HG02973 (cell line): ENCODE data around the gene FAM149B1.
"Not testable (repeated sequence)": the region's sequence is repeated elsewhere in the genome, so short reads cannot be mapped to it uniquely, and the experiment has no call there.

ENCODE experiments used
- ATAC-seq: cut with Tn5 transposase; IDR thresholded peaks from one replicate; pipeline ENCODE4 v1.9.1; 2021; ENCODE audit warnings: moderate library complexity; ENCODE audit not compliant: unreplicated experiment

The FAM149B1 gene

GRCh38 chr10:73167783-73168464 lies at the start of gene FAM149B1, which contains the start of gene ECD:
Gene FAM149B1 (plus strand): TSS chr10:73168119. CDS start chr10:73168340, 221 bp downstream.
Gene ECD (minus strand): TSS chr10:73168008. CDS start chr10:73163937, 4,071 bp downstream.
- peak; percentile 89 for ATAC-seq

DNA sequence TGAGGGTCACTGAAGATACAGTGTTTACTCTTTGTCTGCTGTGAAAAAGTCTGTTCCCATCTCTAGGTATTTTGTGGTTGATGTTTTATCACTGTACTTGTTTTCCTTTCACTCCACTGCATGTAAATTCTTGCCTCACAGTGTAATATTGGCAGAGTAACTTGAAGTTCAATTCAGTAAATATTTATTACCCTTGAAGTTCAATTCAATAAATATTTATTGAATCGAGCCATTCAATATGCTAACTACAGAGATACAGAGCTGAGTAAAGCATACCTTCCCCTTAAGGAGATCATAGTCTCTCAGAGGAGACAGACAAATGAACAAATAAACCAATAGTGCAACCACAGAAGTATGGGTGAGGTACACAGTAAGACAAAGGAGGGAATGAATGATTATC lies 48.5 kb upstream of the FAM149B1 start:
- ATAC-seq = no peak

DNA sequence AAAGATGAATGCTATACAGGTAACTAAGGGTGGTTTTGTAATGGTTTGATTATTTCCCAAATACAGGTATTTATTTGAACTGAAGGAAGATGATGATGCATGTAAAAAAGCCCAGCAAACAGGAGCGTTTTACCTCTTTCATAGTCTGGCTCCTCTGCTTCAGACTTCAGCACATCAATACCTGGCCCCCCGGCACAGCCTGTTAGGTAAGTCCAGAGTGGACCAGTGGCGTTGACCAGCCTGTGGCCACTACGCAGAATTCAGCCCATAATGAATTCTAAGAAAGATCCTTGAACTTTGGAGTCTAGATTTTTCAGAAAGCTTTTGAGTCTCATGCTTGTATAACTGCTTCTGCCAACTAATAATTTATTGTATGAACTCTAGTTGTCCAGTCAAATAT lies 48.0 kb upstream of the FAM149B1 start:
- ATAC-seq = no peak

DNA sequence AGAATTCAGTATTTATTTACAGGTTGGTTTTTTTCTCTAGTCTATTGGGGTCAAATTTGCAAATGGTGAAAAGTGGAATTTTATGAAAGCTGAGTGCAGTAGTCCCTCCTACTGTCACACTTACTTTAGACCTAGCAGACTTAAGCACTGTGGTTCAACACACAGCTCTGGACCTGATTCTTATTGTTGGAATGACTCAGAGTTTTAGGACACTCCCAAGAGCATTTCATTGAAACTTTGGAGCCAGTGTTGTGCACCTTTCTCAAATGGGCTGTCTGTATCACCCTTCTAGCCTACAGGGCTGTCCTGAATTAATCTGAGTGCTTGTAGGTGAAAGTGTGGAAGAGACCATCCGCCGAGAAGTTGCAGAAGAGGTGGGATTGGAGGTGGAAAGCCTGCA lies 41.6 kb upstream of the FAM149B1 start:
- no peak for ATAC-seq

GRCh38 chr10:73131301-73131700 lies 36.6 kb upstream of the FAM149B1 start:
- no peak for ATAC-seq

GRCh38 chr10:73131913-73132686 lies 35.8 kb upstream of the FAM149B1 start:
- ATAC-seq = no peak

GRCh38 chr10:73134727-73135126 lies 33.2 kb upstream of the FAM149B1 start:
- no peak for ATAC-seq

DNA sequence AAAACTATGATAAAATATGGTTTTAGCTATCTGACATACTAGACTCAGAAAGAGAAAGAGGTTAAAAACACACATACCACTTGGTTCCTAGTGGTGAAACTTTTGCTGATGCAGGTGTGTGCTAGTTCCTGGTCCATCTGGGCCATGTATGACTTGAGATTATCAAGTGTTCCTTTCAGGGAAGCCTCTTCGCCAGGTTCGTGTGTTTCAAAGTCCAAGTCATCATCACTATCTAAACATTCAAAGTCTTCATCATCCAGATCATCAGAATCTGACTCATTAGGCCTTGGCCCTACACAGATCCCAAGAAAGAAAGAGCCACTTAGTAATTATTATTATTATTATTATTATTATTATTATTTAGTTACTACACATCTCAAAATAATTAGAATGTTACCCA lies 31.3 kb upstream of the FAM149B1 start:
- ATAC-seq = no peak

GRCh38 chr10:73139251-73139650 lies 28.7 kb upstream of the FAM149B1 start:
- ATAC-seq = no peak

GRCh38 chr10:73141603-73142002 lies 26.3 kb upstream of the FAM149B1 start:
- ATAC-seq = no peak

DNA sequence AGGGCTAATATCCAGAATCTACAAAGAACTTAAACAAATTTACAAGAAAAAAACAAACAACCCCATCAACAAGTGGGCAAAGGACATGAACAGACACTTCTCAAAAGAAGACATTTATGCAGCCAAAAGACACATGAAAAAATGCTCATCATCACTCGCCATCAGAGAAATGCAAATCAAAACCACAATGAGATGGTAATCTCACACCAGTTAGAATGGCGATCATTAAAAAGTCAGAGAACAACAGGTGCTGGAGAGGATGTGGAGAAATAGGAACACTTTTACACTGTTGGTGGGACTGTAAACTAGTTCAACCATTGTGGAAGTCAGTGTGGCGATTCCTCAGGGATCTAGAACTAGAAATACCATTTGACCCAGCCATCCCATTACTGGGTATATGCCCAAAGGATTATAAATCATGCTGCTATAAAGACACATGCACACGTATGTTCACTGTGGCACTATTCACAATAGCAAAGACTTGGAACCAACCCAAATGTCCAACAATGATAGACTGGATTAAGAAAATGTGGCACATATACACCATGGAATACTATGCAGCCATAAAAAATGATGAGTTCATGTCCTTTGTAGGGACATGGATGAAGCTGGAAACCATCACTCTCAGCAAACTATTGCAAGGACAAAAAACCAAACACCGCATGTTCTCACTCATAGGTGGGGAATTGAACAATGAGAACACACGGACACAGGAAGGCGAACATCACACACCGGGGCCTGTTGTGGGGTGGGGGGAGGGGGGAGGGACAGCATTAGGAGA lies 17.1 kb upstream of the FAM149B1 start:
- not testable (repeated sequence) for ATAC-seq

- no peak for ATAC-seq
Observed at GRCh38 chr10:73152009-73152408, 15.9 kb upstream of the FAM149B1 start.

DNA sequence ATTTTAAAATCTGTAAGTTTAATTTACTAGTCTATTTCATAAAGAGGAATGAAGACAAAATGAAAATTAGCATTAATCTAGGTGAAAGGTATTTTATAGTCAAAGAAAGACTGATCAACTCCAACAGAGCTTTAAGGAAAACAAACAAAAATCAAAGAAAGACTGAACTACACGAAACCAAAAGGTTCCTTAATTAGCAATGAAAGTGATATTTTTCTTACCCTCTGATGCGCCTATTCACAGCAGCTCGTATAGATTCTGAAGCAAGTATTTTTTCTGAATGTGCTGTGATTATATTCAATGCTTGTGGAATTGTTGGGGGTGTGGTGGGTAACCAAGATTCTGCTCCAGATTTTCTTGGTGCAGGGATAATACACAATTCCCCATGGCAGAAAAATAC lies 11.9 kb upstream of the FAM149B1 start:
- no peak for ATAC-seq

- ATAC-seq = no peak
Observed at GRCh38 chr10:73159038-73159648, 8.8 kb upstream of the FAM149B1 start.

- no peak for ATAC-seq
Observed at GRCh38 chr10:73161079-73161478, 6.8 kb upstream of the FAM149B1 start.

GRCh38 chr10:73161662-73162061 lies 6.3 kb upstream of the FAM149B1 start:
- ATAC-seq = no peak

DNA sequence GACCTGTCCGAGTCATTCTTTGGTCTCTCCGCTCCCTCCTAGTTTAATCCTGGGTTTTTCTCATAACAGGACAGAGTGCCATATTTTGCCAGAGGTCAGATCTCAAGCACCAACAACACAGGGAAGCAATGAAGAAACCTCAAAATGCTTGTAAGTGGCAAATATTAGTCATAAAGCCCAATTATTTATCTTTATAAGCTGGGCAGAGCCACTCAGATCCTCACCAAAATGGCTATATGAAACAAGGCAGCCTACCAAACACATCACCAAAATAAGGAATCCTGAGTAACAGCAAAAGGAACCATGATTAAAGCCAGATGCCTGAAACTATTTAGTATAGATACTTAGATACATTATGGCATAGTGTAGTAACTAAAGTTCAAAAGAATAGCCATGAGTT lies 4.8 kb upstream of the FAM149B1 start:
- ATAC-seq = no peak

DNA sequence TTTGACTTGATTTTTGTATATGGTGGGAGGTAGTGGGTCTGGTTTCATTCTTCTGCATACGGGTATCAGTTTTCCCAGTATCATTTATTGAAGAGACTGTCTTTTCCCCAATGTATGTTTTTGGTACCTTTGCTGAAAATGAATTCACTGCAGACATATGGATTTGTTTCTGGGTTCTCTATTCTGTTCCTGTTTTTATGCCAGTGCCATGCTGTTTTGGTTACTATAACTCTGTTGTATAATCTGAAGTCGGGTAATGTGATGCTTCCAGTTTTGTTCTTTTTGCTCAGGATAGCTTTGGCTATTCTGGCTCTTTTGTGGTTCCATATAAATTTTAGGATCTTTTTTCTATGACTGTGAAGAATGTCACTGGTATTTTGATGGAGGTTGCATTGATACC lies 947 bp upstream of the FAM149B1 start:
- ATAC-seq = no peak

DNA sequence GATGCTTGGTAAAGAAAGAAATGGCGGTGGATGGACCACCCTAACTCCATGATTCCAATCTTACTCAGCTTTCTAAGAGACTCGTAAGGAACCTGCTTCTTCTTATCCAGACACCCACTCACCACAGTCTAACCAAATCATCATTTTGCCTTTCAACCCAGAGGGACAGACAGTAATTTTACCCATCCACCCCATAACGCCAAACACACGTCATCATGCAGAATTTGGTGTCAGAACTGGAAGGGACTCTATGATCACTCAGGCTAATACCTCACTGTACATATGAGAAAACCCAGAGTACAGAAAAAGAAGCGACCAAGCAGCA lies 499 bp upstream of the FAM149B1 start:
- no peak for ATAC-seq

GRCh38 chr10:73168465-73168803 lies 515 bp downstream of the FAM149B1 start:
- ATAC-seq = no peak

DNA sequence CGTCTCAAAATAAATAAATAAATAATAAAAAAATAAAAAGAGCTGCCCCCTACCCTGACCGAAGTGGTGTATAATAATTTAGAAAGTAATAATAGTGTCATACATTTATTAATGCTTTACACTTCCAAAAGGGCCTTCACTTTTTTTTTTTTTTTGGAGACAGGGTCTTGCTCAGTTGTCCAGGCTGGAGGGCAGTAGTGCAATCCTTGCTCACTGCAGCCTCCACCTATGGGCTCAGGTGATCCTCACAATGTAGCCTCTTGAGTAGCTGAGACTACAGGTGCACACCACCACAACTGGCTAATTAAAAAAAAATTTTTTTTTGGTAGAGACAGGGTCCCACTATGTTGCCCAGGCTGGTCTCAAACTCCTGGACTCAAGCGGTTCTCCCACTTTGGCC lies 1.4 kb downstream of the FAM149B1 start:
- ATAC-seq = no peak
